CD8-positive, alpha-beta memory T cell (primary cell): ENCODE measurements around the gene RANBP3. TPM values are rescaled to one million over a fixed set of nuclear protein-coding genes. Genes with fewer than 3 reads are reported as not detected.
"Not testable (repeated sequence)": the region's sequence is repeated elsewhere in the genome, so short reads cannot be mapped to it uniquely, and the experiment has no call there.

ENCODE experiments used
- CTCF ChIA-PET: fragments of 350-600 bp; sonication (Branson Sonifier 250); formaldehyde crosslinking; loops from one replicate; lab custom pipeline; 2021; ENCODE audit warnings: antibody characterized with exemption; lab: Charles Lee
- POLR2A ChIA-PET: fragments of 350-600 bp; sonication (Branson Sonifier 250); formaldehyde crosslinking; loops from one replicate; lab custom pipeline; 2021; ENCODE audit warnings: antibody characterized with exemption; lab: Charles Lee
- DNase-seq, 5 donors: peaks; one replicate each; pipeline versions ENCODE4 v3.0.0 to v3.0.0-alpha.2; 2020 to 2022; ENCODE audit warnings: mixed read lengths in 1 of 5
- H3K27ac ChIP-seq: one replicate; pipeline ENCODE4 v1.7.0; 2013; ENCODE audit warnings: low read depth, mild to moderate bottlenecking, low read length, moderate library complexity
- H3K27me3 ChIP-seq: 2 replicates; pipeline ENCODE4 v1.7.0; 2013; ENCODE audit warnings: low read length, mild to moderate bottlenecking; ENCODE audit not compliant: insufficient read depth, poor library complexity, severe bottlenecking
- H3K36me3 ChIP-seq: 2 replicates; pipeline ENCODE4 v1.7.0; 2013; ENCODE audit warnings: mild to moderate bottlenecking, low read length, moderate library complexity; ENCODE audit not compliant: insufficient read depth
- H3K4me1 ChIP-seq: 2 replicates; pipeline ENCODE4 v1.7.0; 2013; ENCODE audit warnings: mild to moderate bottlenecking, low read length, moderate library complexity; ENCODE audit not compliant: insufficient read depth
- H3K4me3 ChIP-seq: 2 replicates; pipeline ENCODE4 v1.7.0; 2013; ENCODE audit warnings: mild to moderate bottlenecking, low read length
- H3K9me3 ChIP-seq: 2 replicates; pipeline ENCODE4 v1.7.0; 2013; ENCODE audit warnings: mild to moderate bottlenecking, low read length
- H3K27ac Mint-ChIP-seq, 8 donors: one replicate each; pipeline ENCODE4 v1.8.0; 2020 to 2021; ENCODE audit warnings: mixed read lengths in 8 of 8, mild to moderate bottlenecking in 6 of 8, inconsistent platforms in 3 of 8, moderate library complexity in 3 of 8
- H3K27me3 Mint-ChIP-seq, 2 donors: one replicate each; pipeline ENCODE4 v1.8.0; 2020 to 2021; ENCODE audit warnings: mixed read lengths in 2 of 2, mild to moderate bottlenecking in 1 of 2, moderate library complexity in 1 of 2
- H3K36me3 Mint-ChIP-seq, 3 donors: one replicate each; pipeline ENCODE4 v1.8.0; 2020 to 2021; ENCODE audit warnings: mixed read lengths in 3 of 3, inconsistent platforms in 1 of 3, mild to moderate bottlenecking in 1 of 3
- H3K4me1 Mint-ChIP-seq, 3 donors: one replicate each; pipeline ENCODE4 v1.8.0; 2020 to 2021; ENCODE audit warnings: mixed read lengths in 3 of 3, inconsistent platforms in 1 of 3, mild to moderate bottlenecking in 1 of 3
- H3K4me3 Mint-ChIP-seq, 7 donors: one replicate each; pipeline ENCODE4 v1.8.0; 2020 to 2021; ENCODE audit warnings: mixed read lengths in 7 of 7, mild to moderate bottlenecking in 6 of 7, moderate library complexity in 4 of 7, inconsistent platforms in 2 of 7
- H3K9me3 Mint-ChIP-seq, 5 donors: one replicate each; pipeline ENCODE4 v1.8.0; 2020 to 2022; ENCODE audit warnings: mixed read lengths in 5 of 5, mild to moderate bottlenecking in 3 of 5, moderate library complexity in 2 of 5, inconsistent platforms in 1 of 5
- polyA plus RNA-seq: library from polyadenylated mRNA; unstranded; fragments of 300-500 nt; fragmentation: Illumina TruSeq; gene quantifications from one replicate; pipeline ENCODE4 v1.2.3, GENCODE V29; 2021
- total RNA-seq, 2 experiments: library from RNA; stranded (reverse); gene quantifications; one replicate each; pipeline ENCODE4 v1.2.3, GENCODE V29; 2021

The RANBP3 gene, protein sequence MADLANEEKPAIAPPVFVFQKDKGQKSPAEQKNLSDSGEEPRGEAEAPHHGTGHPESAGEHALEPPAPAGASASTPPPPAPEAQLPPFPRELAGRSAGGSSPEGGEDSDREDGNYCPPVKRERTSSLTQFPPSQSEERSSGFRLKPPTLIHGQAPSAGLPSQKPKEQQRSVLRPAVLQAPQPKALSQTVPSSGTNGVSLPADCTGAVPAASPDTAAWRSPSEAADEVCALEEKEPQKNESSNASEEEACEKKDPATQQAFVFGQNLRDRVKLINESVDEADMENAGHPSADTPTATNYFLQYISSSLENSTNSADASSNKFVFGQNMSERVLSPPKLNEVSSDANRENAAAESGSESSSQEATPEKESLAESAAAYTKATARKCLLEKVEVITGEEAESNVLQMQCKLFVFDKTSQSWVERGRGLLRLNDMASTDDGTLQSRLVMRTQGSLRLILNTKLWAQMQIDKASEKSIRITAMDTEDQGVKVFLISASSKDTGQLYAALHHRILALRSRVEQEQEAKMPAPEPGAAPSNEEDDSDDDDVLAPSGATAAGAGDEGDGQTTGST
- total RNA-seq (10 to 100 TPM; 94.8 to 97.6 TPM), polyA plus RNA-seq (9.7 TPM)

DNA sequence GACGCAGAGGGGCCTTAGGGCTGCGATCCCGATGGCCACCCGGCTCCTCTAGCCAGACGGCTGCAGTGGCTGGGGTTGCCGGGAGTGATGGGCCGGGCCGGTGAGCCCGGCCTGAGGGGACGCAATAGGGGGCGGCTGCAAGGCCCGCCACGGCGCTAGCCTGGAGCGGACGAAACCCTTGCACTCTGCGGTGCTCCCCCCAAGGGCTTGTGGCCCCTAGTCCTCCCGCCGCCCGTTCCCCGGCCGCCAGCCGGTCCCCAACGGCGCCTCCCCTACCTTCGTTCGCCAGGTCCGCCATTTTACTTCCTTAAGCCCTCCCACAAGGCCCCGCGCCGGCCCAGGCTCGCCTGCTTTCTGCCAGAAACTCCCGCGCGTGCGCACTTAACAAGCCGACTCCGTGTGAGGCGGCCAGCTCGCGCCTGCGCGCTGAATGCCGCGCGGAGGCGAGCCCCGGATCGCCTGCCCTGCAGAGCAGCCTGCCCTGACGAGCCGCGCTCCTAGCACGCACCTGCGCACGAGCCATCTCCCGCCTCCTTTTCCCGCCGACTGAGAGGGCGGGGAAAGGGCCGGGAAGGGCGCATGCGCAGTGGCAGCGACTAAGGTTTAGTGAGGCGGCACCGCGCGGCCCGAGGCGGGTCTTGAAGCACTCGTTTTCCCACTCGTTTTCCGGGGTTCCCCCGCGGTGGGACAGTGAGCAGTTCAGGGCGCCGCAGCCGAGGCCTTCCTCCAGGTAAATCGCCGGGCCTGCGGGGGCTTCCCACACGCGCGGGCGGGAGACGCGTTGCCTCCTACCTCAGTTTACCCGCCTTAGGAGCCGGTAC is at the start of gene RANBP3:
TSS of gene RANBP3 (minus strand) at position 356 of the 821 bp plus-strand sequence. CDS start at position 298, 58 bp downstream.
- H3K27ac ChIP-seq = peak within 1 kb of the TSS; percentile 80
- peaks cover 45% of the 10 kb centered on the region for H3K4me1 ChIP-seq
- no peaks in the 10 kb centered on the region for H3K27me3 ChIP-seq
- H3K4me3 ChIP-seq = peak within 1 kb of the TSS; percentile 72
- Mint-ChIP-seq H3K27me3 (peaks cover 0 to 2% of the 10 kb centered on the region in 2 donors), H3K27ac (peak within 1 kb of the TSS; percentile 89 to 98 (median 94)), H3K4me1 (peaks cover 50 to 73% (median 65%) of the 10 kb centered on the region in 3 donors), H3K9me3 (no peaks in the 10 kb centered on the region), H3K4me3 (peak within 1 kb of the TSS; percentile 92 to 96 (median 94)), H3K36me3 (peaks cover 0 to 37% (median 3%) of the 10 kb centered on the region in 3 donors)
- H3K9me3 ChIP-seq = no peaks in the 10 kb centered on the region
- CTCF ChIA-PET = interaction anchor here (1.3 to 6.8 kb wide), 5 partner anchors 9 to 74 kb away, joined by 3 to 43 read pairs (median 6); partner anchors contain the start of gene NDUFA11
- POLR2A ChIA-PET = interaction anchor here (0.6 to 2.3 kb wide), 5 partner anchors 10 to 150 kb away, joined by 3 to 14 read pairs (median 6); partner anchors contain the start of genes NDUFA11 and VMAC
- peak; percentile 97 to 100 (median 99) for DNase-seq
- H3K36me3 ChIP-seq = peaks cover 10% of the 10 kb centered on the region

- no peaks in the 10 kb centered on the region for H3K4me1 ChIP-seq
- H3K27ac Mint-ChIP-seq = peak overlapping the region in 1 of 8 donors; percentile 84
- ChIA-PET CTCF (interaction anchor here (1.4 to 1.5 kb wide), 2 partner anchors 59 to 223 kb away, joined by 3 to 4 read pairs; no protein-coding TSS in a partner anchor), POLR2A (interaction anchor here (0.7 kb wide), 1 partner anchor 222 kb away, joined by 3 read pairs; the partner anchor contains the start of gene NRTN)
- H3K36me3 ChIP-seq = no peaks in the 10 kb centered on the region
- H3K4me3 ChIP-seq = no peak overlapping the region
- H3K9me3 Mint-ChIP-seq = no peaks in the 10 kb centered on the region
- H3K27me3 Mint-ChIP-seq = peaks cover 5 to 8% of the 10 kb centered on the region in 2 donors
- no peak overlapping the region for H3K4me3 Mint-ChIP-seq
- H3K9me3 ChIP-seq = no peaks in the 10 kb centered on the region
- no peaks in the 10 kb centered on the region for H3K27me3 ChIP-seq
- H3K27ac ChIP-seq = no peak overlapping the region
- no peaks in the 10 kb centered on the region for H3K36me3 Mint-ChIP-seq
- H3K4me1 Mint-ChIP-seq = no peaks in the 10 kb centered on the region
- DNase-seq = no peak
Measured at GRCh38 chr19:6026390-6027227, 48.7 kb upstream of the RANBP3 start.

DNA sequence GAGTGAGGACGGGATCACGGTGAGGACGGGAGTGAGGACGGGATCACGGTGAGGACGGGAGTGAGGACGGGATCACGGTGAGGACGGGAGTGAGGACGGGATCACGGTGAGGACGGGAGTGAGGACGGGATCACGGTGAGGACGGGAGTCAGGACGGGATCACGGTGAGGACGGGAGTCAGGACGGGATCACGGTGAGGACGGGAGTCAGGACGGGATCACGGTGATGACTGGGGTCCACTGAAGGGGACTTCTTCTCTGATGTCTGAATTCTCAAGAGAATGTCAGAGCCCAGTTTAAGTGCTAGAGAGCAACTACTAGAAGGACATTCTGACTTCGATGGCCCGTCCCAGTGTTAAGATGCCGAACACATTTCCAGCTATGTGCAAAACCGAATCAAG is 46.8 kb upstream of the RANBP3 start:
- H3K9me3 Mint-ChIP-seq, H3K9me3 ChIP-seq, H3K36me3 ChIP-seq, H3K27ac Mint-ChIP-seq, POLR2A ChIA-PET, DNase-seq, H3K27me3 ChIP-seq, H3K27ac ChIP-seq, H3K4me3 ChIP-seq, H3K4me3 Mint-ChIP-seq, H3K36me3 Mint-ChIP-seq, H3K4me1 Mint-ChIP-seq, H3K4me1 ChIP-seq: not testable (repeated sequence)
- CTCF ChIA-PET = interaction anchor here (1.5 kb wide), 1 partner anchor 221 kb away, joined by 4 read pairs; no protein-coding TSS in a partner anchor
- H3K27me3 Mint-ChIP-seq = peaks cover 6 to 13% of the 10 kb centered on the region in 2 donors

GRCh38 chr19:6023936-6024335 is 46.0 kb upstream of the RANBP3 start:
- Mint-ChIP-seq H3K27ac (no peak overlapping the region), H3K4me1 (no peaks in the 10 kb centered on the region), H3K9me3 (no peaks in the 10 kb centered on the region), H3K27me3 (peaks cover 6 to 17% of the 10 kb centered on the region in 2 donors), H3K36me3 (no peaks in the 10 kb centered on the region), H3K4me3 (no peak overlapping the region)
- no peaks in the 10 kb centered on the region for H3K4me1 ChIP-seq
- ChIA-PET POLR2A (no interaction called here), CTCF (interaction anchor here (1.5 kb wide), 2 partner anchors 25 to 41 kb away, joined by 3 read pairs; no protein-coding TSS in a partner anchor)
- H3K27me3 ChIP-seq = no peaks in the 10 kb centered on the region
- no peak overlapping the region for H3K4me3 ChIP-seq
- no peaks in the 10 kb centered on the region for H3K9me3 ChIP-seq
- H3K36me3 ChIP-seq = no peaks in the 10 kb centered on the region
- no peak overlapping the region for H3K27ac ChIP-seq
- peak in 1 of 5 donors; percentile 20 for DNase-seq

GRCh38 chr19:6023085-6023682 is 45.2 kb upstream of the RANBP3 start:
- Histone ChIP-seq H3K4me3 (no peak overlapping the region), H3K36me3 (no peaks in the 10 kb centered on the region), H3K27ac (no peak overlapping the region), H3K27me3 (no peaks in the 10 kb centered on the region), H3K9me3 (no peaks in the 10 kb centered on the region), H3K4me1 (no peaks in the 10 kb centered on the region)
- POLR2A ChIA-PET = no interaction called here
- Mint-ChIP-seq H3K36me3 (no peaks in the 10 kb centered on the region), H3K27me3 (peaks cover 6 to 17% of the 10 kb centered on the region in 2 donors), H3K9me3 (no peaks in the 10 kb centered on the region), H3K4me3 (no peak overlapping the region), H3K27ac (peak overlapping the region in 1 of 8 donors; percentile 31), H3K4me1 (no peaks in the 10 kb centered on the region)
- DNase-seq = peak in 1 of 5 donors; percentile 10
- CTCF ChIA-PET = interaction anchor here (1.2 to 3.0 kb wide), 12 partner anchors 26 to 226 kb away, joined by 3 to 31 read pairs (median 4); partner anchors contain the start of gene NRTN

- peaks cover 6 to 17% of the 10 kb centered on the region in 2 donors for H3K27me3 Mint-ChIP-seq
- no peak overlapping the region for H3K27ac Mint-ChIP-seq
Measured at GRCh38 chr19:6022570-6023064, 44.7 kb upstream of the RANBP3 start.

More at GRCh38 chr19:6022570-6023064, 44.7 kb upstream of the RANBP3 start:
- Mint-ChIP-seq H3K4me3 (no peak overlapping the region), H3K36me3 (no peaks in the 10 kb centered on the region), H3K4me1 (no peaks in the 10 kb centered on the region), H3K9me3 (no peaks in the 10 kb centered on the region)
- H3K27me3 ChIP-seq = no peaks in the 10 kb centered on the region
- no peaks in the 10 kb centered on the region for H3K4me1 ChIP-seq
- H3K9me3 ChIP-seq = no peaks in the 10 kb centered on the region
- ChIA-PET CTCF (interaction anchor here (0.7 to 3.0 kb wide), 22 partner anchors 9 to 228 kb away, joined by 3 to 31 read pairs (median 4); partner anchors contain the start of gene NRTN), POLR2A (no interaction called here)
- no peaks in the 10 kb centered on the region for H3K36me3 ChIP-seq
- DNase-seq = peak in 1 of 5 donors; percentile 4
- H3K27ac ChIP-seq = no peak overlapping the region
- H3K4me3 ChIP-seq = no peak overlapping the region
